GM19438 (cell line): ENCODE results near the gene DLX5.

ENCODE experiments used
- ATAC-seq: cut with Tn5 transposase; IDR thresholded peaks from one replicate; pipeline ENCODE4 v1.9.1; 2021; ENCODE audit warnings: low read depth; ENCODE audit not compliant: unreplicated experiment

The DLX5 gene

DNA sequence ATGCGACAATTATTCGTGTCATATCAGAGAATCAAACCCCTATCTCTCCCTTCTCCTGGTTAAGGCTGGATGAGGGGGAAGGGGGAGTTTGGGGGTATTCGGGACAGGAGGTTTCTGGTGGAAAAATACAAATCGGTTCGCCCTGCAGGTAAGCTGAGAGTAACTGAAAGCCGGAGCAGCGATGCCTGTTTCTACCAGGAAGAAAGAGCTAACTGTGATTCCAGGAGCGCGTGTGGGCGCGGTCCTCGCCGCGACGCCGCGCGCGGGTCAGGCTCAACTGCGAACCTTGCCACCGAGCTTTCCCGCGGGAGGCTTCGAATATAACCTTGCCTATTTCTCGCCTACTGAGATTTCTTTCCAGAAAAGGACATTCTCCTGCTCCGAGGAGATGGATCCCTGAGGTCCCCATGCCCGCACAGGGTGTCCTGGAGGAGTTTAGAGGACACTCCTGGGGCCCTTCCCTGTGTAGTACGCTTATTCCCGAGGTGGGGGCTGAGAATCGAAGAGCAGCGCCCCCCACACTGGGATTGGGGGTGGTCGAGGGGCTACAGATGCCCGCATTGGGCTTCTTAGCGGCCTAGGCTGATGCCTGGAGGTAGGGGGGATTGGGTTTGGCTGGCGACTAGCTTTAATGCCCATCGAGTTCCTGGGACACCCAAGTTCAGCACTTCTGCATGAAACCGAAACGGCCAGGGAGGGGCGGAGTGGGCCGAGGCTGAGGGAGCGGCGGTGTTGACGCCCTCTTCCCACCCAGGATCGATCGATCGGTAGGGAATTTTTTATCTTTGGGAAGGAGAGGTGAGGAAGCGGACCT is 32.2 kb downstream of the DLX5 start:
- ATAC-seq, result no peak

DNA sequence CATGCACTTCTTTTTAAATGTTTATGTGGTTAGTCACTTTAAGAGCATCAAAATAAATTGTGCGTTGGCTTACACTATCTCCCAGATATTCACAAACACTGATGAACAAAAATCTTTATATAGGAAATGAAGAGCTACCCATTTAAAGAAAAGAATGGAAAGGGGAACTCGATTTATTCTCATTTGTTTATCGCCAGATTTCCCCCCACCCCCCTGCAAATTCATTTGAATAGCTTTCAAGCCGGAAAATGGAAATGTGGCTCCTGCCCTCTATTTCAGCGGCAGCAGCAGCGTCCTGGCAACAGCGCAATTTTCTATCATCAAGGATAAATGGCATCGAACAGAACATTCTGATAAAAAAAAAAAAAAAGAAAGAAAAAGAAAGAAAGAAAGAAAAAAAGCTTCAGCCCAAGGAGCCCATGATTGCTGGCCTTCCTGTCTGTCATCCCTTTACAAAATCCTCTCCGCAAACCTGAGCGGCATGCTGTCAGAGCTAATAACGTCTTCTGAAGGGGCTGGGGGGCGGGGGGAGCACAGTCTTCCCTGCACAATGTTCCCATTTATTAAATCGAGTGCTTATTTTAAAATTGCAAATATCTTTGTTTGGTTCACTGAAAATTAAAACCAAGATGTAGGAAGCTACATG is 33.0 kb downstream of the DLX5 start:
- no peak for ATAC-seq

DNA sequence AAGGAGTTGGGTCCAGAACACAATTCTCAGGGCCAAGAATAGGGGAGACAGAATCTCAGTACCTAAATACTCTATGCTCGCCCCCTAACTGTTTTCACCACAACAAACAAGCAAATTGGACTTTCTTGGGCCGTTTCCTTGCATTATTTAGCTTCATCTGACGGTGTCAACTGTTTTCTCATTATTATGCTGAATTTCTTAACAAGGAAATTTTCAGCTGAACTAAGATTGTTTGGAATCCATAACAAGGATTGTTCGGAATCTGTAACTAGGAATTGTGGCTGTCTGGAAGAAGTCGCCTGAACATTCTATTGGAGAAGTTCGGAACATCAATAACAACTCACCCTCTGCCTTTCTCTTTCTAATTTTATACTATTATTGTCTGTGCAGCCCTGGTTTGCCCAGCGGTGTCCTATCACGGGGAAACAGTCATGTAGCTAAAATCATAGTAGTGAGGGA is 34.7 kb downstream of the DLX5 start:
- ATAC-seq, result no peak

DNA sequence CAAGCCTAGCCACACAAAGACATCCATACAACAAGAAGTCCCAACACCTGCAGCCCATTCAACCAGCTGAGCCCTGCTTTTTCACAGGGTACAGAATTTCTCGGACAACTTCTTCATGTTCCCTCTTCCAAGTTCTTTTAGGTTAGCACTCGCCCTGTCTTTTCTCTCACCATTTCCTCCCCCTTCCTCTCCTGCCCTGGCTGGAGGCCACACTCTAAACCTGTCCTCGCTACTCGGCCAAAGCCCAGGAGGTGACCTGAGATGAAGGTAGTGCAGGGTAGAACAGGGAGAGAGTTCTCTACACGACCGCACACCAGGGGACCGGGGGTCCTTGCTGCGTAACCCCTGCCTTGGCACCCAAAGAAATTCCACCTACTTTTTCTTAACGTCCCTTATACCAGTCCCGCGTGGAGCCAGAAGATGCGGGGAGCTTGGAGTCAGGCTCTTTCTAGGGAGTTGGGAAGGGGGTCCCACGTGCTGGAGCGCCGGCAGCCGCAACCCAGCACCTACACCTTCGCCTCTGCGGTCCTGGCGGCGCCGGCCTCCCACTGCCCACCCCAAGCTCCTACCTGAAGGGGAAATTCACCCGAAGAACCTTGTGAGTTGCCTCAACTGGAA is 35.3 kb downstream of the DLX5 start:
- no peak for ATAC-seq

DNA sequence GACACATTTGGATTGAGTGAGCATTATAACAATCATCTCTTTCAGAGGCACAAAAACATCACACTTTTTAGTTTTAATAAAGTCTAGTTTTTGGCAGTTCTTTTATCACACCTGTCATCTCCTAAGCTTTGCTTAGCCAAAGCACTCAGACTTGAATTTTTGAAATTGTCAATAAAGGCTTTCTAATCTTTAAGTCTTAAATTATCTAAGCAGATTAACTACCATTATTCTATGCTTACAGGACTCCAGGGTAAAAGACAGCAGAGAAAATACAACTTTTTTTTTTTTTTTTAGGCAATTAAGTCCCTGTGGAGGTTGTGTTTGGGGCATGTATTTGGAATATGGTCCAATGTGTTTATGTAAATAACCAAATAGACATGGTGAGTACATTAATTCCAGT is 36.9 kb downstream of the DLX5 start:
- no peak for ATAC-seq

DNA sequence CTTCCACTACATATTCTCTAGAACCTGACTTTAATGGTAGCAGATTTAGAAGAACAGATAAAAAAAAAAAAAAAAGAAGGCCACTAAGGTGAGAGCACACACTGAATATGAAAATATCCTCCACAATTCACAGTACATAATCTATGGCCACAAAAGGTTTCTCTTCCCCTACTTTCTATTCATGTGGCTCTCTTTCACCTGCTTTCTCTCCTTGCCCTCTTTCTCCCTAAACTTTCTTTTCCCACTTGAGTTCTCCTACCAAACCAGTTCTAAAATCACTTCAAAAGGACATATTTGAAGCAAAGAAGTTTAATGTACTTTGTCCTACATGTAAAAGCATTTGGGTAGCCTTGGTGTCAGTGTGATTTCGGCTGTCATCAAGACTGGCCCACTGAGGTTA is 37.7 kb downstream of the DLX5 start:
- no peak for ATAC-seq

DNA sequence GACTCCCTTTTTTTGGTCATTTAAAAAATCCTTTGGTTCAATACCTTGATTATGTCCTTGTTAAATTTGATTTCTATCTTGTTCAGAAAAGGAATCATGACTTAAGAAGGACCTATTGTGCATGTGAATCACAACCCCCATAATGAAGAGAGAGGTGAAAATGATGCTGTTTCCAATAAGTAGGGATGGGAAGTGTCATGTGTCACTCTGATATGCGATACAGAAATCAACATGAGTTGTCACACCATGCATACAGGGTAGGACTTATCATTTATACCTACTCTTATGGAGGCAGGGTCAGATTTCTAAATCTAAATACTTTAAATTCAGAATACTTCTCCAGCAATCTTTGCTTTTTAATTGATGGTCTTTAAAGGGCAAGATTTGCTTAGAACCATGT is 38.6 kb downstream of the DLX5 start:
- no peak for ATAC-seq

DNA sequence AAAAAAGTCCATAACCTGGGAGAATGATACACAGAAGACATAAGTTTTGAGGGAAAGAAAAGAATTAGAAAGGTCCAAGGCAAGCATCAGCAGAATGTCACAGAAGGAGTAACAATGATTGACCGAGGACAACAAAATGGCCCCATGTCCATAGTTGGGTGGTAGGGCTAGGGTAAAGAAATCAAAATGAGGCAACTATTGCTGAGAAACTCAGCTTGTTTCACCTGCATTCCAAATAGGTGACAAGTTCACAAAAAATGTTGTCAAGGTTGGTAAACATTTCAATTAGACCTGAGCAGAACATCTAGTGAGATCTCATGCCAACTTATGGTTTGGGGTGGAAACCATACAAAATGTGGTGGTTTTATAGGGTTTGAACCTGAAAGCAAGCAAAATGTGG is 42.0 kb downstream of the DLX5 start:
- ATAC-seq, result no peak

DNA sequence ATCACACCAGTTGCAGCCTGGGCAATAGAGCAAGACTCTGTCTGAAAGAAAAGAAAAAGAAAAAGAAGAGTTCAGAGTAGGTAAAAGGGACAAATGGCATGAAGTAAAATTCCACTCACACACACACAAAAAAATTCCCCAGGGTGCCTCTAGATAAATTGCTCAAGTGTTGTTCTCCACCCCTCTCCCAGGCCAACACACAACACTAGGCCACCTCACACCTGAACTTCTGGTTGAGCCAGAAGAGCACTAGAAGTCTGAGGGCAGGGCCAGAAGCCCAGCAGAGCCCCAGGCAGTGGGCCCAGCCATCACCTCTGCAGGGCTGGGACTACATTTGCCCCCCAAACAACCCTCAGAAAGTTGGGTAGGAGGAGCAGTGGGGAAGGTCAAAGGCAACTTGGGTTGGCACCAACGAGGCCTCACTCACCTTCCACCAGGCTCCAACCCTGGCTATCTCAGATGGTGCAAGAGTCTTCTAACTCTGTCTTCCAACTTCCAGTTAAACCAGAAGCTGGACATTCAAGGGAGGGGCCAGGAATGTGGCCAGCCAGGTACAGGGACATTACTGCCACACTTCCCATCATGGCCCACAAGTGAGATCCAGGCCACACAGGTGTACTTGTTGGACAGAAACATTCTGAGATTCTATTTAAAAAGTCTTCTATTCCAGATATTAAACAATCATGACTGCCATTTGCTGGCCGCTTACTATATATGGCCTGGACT is 44.9 kb downstream of the DLX5 start:
- ATAC-seq, result no peak

DNA sequence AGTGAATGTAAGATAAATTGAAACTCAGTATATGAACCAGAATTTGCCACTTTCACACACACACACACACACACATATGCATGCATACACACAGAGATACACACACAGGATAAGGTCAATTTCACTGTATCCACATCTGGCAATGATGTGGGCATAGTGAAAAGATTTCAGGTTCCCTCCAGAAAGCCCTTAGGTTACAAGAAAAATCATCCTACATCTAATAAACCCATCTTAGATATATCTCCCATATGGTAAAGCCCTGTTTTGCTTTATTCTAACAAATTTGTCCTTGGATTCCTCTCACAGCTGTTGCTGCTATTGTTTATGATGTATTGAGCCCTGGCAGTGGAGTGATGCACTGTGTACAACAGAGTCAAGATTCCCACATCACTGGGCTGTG is 47.2 kb downstream of the DLX5 start:
- ATAC-seq, result no peak

DNA sequence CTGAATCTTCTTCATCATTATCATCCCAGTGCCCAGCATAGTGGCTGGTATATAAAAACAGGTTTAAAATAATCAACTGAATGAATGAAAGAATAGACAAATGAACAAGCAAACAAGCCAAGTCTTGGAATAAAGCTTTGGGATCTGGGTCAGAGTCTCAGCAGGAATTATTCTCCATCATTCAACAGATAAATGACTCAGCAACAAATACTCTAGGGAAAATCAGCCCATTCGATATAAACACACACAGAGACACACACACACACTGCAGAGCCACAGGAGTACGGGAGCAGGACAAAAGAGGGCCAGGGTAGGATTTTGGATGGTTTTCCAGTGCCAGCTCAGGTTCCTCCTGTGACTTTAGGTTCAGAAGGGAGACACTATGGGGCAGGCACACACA is 48.5 kb downstream of the DLX5 start:
- no peak for ATAC-seq

DNA sequence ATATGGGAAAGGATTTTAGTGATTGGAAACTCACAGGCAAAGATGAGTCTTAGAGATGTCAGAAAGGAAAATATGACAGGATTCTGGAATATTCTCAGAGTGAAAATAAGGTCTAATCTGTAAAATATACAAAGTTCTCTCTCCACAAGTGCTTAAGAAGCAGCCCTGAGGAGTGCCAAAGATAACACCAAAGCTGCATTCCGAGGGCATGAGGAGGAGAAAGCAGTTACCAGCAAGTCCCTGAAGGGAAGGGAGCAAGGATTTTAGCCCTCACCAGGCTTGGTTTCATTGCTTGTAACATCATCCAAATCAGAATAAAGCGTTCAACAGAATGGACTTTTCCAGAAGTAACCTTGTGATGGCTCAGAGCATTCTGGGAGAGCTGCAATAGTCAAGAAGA is 50.6 kb downstream of the DLX5 start:
- no peak for ATAC-seq

DNA sequence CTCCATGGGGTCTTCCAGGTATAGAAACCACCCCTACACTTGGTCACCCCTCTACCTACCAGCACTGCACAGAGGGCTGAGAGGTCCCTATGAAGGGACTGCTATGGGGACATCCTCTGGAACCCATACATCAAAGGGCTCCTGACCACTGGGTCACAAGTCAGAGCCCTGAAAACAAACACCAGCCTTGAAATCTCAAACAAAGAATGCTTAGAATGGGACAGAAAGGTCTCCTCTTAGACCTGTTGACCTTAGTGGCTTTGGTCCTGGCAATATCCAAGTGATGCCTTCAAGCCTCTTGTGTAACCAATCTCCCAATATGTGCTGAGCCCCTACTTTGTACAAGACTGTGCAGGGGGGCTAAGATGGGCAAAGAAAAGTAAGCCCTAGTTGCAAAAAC is 53.9 kb downstream of the DLX5 start:
- no peak for ATAC-seq
